ENCODE results near the gene TRPM1.

The TRPM1 gene

DNA sequence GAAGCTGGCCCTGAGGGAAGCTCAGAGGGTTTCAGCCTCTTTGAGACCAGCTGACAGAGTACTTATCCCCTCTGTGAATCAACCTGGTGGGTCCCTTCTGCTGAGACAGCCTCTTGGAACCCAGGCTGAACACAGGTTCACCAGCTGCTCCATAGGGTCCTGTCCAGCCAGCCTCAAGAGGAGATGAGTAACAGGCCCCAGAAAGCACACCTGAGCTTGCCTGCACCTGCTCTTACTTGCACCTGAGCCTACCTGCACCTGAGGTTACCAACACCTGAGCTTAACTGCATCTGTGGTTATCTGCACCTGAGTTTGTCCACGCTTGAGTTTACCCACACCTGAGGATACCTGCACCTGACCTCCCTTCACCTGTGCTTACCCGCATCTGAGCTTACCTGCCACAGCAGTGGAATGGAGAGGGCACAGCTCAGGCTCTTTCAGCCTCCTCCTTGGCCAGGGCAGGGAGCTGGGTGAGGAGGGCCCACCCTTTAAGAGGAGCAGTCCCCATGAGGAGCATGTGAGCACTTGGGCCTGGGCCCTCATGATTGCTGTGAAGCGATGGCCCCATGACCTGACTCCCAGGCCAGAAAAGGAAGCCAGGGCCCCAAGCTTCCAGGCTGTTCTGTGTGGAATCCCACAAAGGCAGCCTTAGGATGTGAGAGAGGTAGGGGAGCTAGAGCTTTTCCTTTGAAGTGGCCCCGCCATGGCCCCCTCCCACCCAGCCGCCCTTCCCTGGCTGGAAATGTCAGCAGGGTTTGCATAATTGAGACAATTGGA, at the start of gene TRPM1:
TRPM1 (minus strand) TSS at position 464 of the 777 bp plus-strand sequence. CDS start 20,370 bp downstream, outside the sequence.
- TF ChIP-seq POLR2A (IDR thresholded peaks at IDR 0.05; ENCODE audit: low read depth, low read length) = no peak
- DNase-seq (ENCODE audit: insufficient read length, low spot score) (no peak), FAIRE-seq (no peak)

DNA sequence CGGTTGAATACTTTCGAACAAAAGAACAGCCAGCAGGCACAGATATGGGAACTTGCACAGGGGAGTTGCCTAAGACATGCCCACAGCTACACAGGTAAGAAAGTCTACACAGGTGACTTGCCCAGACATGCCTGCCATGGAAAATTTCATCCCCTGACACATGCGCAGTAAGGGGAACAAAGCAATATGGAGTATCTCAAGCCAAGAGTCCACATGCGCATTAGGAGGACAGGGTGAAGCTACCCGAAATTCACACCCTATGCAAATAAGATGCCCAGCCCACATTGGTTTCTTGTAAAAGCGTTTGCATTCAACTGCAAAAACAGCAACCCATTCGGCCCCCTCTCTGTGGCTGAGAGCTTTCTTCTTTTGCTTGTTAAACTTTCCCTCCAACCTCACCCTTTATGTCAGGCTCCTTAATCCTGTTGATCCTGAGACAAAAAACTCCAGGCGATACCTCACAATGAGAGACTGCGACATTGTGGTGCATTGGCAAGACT, 49.3 kb upstream of the TRPM1 start:
- FAIRE-seq = no peak
- no peak for TF ChIP-seq POLR2A (IDR thresholded peaks at IDR 0.05; ENCODE audit: low read depth, low read length)
- no peak for DNase-seq (ENCODE audit: insufficient read length, low spot score)

DNA sequence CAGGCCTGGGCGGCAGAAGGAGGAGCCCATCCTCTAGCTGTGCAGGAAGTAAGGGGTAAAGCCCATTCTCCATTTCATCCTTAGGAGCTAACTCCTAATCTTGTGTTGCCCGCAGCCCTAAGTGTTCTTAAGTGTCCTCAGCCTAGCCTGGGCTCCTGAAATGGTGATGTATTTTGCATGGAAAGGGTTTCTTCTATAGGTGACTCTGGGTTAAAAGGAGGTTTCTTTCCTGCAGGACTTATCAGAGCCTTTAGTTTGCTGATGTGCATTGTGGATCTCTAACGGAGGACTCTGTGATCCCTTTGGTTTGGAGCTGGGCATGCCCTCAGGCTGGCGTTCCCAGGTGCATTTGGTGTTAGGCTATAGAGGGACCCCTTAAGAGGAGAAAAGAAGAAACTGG, 48.5 kb upstream of the TRPM1 start:
- no peak for TF ChIP-seq POLR2A (IDR thresholded peaks at IDR 0.05; ENCODE audit: low read depth, low read length)
- no peak for DNase-seq (ENCODE audit: insufficient read length, low spot score)
- FAIRE-seq = no peak

DNA sequence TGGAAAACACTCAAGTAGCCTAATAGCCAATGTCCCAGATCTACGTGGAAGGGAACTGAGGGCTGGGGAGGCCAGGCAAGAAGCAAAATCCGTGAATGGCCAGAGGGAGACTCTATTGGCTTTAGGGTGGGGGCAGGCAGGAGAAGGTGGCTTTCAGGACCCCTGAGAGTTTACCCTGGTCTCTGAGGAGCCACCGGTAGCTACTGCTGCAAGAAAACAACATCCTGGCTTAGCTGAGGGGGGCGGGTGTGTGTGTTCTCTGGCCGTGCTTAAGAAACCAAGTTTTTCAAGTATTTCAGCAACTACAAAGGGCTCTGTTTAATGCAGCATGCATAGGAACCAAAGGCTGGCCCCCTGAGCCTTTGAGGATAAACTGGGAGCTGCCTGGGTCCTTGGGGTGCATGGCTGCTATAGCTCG, 47.6 kb upstream of the TRPM1 start:
- TF ChIP-seq POLR2A (IDR thresholded peaks at IDR 0.05; ENCODE audit: low read depth, low read length) = no peak
- DNase-seq (ENCODE audit: insufficient read length, low spot score) (no peak), FAIRE-seq (no peak)

DNA sequence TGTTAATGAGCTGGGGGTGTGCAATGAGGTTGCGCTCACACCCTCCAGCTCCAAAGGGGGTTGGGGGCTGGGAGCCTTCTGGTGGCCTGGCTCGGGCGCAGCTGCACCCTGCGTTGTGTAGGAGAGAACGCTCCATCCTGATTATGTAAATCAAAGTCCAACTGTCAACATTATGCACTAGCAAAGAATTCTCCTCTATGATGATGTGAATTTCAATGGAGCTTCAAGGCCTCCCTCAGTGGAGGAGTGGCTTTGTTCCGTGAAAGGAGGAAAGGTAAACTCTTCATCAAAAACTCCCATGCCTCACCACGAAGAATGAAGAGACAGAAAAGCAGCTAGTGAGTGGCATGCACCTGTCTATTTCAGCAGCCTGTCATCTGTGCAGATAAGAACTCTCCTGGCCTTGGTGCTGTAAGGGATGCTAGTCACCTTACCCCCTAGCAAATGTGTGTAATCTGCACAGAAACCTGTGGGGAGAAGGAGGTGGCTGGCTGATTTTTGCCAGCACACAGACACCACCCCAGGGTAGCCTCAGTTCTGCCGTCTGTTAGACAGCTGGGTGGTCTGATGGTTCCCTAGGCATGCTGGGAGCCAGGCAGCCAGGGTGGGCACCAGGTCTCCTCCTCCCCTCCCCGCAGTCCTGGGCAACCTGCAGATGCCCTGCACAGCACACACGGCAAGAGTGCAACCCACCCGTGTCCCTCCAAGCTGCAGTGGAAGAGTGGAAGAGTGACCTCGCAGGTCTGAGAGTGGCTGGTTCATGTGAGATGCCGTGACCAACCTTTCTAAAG, 47.0 kb upstream of the TRPM1 start:
- FAIRE-seq = no peak
- DNase-seq (ENCODE audit: insufficient read length, low spot score) = no peak
- TF ChIP-seq POLR2A (IDR thresholded peaks at IDR 0.05; ENCODE audit: low read depth, low read length) = no peak

DNA sequence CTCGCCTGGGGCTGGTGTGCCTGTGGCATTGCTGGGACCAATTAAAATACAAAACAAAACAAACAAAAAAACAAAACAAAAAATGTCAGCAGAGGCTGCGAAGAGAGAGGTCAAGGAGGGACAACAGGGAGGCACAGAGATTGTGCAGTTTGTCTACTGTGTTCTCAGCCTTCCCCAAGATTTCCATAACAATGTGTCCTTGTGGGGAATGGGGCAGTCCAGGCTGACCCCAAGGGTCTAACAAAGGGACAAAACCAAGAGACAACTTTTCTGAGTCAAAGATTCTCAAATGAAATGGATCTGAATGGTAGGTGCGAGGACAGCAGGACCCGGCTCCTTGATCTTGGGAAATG, 46.4 kb upstream of the TRPM1 start:
- no peak for FAIRE-seq
- no peak for DNase-seq (ENCODE audit: insufficient read length, low spot score)

DNA sequence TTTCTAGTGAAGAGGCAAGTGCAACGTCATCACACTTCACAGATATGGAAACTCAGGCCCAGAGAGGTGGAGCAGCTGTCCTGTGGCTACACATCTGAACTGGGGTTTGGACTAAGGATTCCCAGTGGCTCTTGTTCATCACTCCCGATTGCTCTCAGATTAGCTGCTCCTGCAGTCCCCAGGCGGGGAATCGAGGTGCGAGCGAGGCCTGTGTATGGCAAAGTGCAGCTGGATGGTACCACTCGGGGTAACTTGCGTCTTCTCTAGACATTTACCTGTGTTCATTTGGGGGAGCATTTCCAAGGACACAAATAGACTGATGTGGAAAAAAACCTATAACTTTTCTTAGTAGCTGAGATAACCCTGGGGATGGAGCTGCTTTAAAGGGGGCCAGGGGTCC, 45.9 kb upstream of the TRPM1 start:
- no peak for DNase-seq (ENCODE audit: insufficient read length, low spot score)
- FAIRE-seq = no peak
- TF ChIP-seq POLR2A (IDR thresholded peaks at IDR 0.05; ENCODE audit: low read depth, low read length) = no peak

More for the DNA sequence above, 46.4 kb upstream of the TRPM1 start:
- TF ChIP-seq POLR2A (IDR thresholded peaks at IDR 0.05; ENCODE audit: low read depth, low read length) = no peak

DNA sequence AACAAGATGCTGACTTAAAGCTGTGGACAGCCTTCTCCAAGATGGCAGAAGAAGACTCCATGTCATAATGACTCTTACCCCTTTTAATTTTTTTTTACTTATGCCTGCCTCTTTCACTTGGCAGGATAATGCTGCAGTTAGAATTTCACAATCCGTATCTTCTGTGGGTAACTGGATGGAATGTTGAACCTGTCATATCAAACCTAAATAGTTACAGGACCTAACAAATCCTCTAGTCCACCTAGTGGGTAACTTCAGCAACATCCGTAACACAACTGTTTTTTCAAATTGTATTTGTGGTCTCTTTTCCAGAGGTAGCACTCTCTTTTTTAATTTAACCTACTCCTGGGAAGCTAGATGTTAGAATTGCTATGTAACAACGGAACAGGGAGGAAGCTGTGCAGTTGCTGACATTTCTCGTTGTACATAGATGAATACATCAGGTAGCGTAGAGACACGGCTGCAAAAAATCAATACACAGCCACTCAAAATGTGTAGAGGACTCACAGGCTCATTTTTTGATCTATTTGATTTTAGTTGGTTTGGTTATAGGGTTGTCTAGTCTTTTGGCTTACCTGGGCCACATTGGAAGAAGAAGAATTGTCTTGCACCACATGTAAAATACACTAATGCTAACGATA, 43.9 kb upstream of the TRPM1 start:
- TF ChIP-seq POLR2A (IDR thresholded peaks at IDR 0.05; ENCODE audit: low read depth, low read length) = no peak
- DNase-seq (ENCODE audit: insufficient read length, low spot score) (no peak), FAIRE-seq (no peak)

DNA sequence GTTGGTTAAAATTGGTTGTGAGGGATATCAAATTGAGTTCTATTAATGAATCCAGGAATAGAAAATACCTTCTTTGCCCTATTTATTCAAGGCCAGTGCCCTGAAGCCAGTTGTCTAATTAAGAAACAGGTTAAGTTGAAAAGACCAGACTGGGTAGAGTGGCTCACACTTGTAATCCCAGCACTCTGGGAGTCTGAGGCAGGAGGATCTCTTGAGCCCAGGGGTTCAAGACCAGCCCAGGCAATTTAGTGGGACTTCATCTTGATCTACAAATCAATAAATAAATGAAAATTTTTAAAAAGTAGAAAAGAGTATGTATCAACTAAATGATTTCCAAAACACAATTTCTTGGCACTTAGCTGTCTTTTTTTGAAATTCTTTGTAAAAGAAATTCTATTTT, 40.3 kb upstream of the TRPM1 start:
- FAIRE-seq = no peak
- no peak for TF ChIP-seq POLR2A (IDR thresholded peaks at IDR 0.05; ENCODE audit: low read depth, low read length)
- DNase-seq (ENCODE audit: insufficient read length, low spot score) = no peak

DNA sequence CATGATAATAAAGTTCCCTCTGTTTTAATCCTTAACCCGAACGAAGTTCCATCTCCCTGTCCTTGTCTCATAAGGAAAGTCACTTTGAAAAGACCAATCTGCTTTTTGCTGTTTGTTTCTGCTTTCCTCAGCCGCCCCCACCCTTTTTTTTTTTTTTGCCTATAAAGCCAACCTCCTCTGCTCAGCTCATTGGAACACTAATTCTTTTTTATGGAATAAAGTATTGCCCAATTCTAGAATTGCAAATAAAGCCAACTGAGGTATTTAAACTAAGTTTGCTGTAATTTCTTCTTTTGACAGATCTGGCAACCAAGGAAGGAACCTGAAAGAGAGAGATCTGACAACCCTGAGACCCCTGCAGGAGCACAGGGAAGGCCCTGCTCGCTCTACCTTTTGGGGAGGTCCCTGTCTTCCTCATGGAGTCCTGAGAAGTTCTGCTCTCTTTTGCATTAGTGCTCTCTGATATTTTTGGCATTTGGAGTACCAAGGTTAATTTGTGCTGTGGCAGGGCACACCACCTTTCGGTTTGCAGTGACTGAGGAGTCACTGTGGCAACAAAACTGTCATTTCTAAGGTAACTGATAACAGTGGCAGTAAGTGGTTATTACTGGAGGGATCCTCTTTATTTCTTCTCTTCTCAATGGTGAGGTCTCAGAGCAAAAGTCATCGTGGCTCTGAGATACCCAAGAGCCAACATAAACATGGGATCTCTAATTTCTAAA, 35.2 kb upstream of the TRPM1 start:
- DNase-seq (ENCODE audit: insufficient read length, low spot score) = no peak
- TF ChIP-seq POLR2A (IDR thresholded peaks at IDR 0.05; ENCODE audit: low read depth, low read length) = no peak
- no peak for FAIRE-seq

DNA sequence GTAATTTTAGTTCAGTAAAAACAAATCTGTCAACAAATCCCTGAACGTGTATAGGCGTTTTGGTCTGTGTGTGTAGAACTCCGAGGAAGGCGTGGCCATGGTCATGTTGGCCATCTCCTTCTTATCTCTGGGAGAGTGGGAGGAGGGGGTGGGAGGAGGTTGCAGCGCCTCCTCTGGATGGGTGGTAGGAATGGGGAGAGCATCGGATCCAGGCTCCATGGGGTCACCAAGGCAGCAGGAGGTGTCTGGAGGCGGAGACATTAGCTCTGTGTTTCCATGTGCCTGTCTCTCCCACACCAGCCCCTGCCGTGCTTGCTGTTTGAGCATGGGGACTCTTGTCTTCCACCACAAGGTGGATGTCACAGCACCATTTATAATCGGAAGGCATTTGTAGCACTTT, 34.5 kb upstream of the TRPM1 start:
- no peak for TF ChIP-seq POLR2A (IDR thresholded peaks at IDR 0.05; ENCODE audit: low read depth, low read length)
- DNase-seq (ENCODE audit: insufficient read length, low spot score) (no peak), FAIRE-seq (no peak)

DNA sequence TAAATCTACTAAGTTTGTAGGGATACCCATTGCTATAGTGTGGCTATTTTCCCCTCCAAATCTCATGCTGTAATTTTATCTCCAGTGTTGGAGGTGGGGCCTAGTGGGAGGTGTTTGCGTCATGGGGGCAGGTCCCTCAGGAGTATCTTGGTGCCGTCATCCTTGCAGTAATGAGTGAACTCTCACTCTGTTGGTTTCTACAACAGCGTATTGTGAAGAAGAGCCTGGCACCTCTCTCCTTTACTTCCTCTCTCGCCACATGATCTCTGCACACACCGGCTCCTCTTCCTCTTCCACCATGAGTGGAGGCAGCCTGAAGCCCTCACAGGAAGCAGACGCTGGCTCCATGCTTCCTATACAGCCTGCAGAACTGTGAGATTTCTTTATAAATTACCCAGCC, 34.0 kb upstream of the TRPM1 start:
- DNase-seq (ENCODE audit: insufficient read length, low spot score) = no peak
- no peak for TF ChIP-seq POLR2A (IDR thresholded peaks at IDR 0.05; ENCODE audit: low read depth, low read length)
- FAIRE-seq = no peak

DNA sequence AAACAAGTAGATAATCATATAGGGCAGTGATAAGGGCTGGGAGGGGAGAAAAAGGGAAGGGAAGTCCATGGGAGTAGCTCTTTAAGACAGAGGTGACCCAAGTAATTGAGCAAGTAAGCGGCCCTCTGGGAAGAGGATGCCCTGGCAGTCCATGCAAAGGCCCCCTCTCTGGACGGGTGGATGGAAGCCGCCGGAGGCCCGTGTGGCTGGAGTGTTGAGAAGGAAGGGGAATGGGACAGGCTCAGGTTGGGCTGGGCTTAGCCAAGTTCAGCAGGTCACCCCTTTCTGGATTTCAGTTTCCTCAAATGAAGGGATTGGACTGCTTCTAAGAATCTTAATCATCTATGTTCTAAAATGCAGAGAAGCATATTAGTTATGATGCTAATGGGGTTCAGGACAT, 32.4 kb upstream of the TRPM1 start:
- DNase-seq (ENCODE audit: insufficient read length, low spot score) (no peak), FAIRE-seq (no peak)
- no peak for TF ChIP-seq POLR2A (IDR thresholded peaks at IDR 0.05; ENCODE audit: low read depth, low read length)
